KMS-11 (cell line): ENCODE data around the gene FOXJ3.

Source experiments
- H2AFZ ChIP-seq: fragments of 200-600 bp; sonication (generic); 2 replicates; pipeline ENCODE4 v1.6.1; 2016; ENCODE audit warnings: antibody characterized with exemption, mixed run types, low read depth
- H3K27ac ChIP-seq: fragments of 200-600 bp; sonication (generic); 2 replicates; pipeline ENCODE4 v1.6.1; 2016; ENCODE audit warnings: mild to moderate bottlenecking, mixed run types
- H3K27me3 ChIP-seq: fragments of 200-600 bp; sonication (generic); 2 replicates; pipeline ENCODE4 v1.6.1; 2017; ENCODE audit warnings: mild to moderate bottlenecking, low read depth, mixed run types, moderate library complexity; ENCODE audit not compliant: insufficient read depth
- H3K36me3 ChIP-seq: fragments of 200-600 bp; sonication (generic); 2 replicates; pipeline ENCODE4 v1.6.1; 2017; ENCODE audit warnings: mild to moderate bottlenecking, mixed run types; ENCODE audit not compliant: insufficient read depth
- H3K4me1 ChIP-seq: fragments of 200-600 bp; sonication (generic); 2 replicates; pipeline ENCODE4 v1.6.1; 2016; ENCODE audit warnings: mild to moderate bottlenecking, low read depth, mixed run types; ENCODE audit not compliant: poor library complexity, severe bottlenecking
- H3K4me2 ChIP-seq: fragments of 200-600 bp; sonication (generic); 2 replicates; pipeline ENCODE4 v1.7.0; 2016; ENCODE audit warnings: mild to moderate bottlenecking, mixed run types
- H3K4me3 ChIP-seq: fragments of 200-600 bp; sonication (generic); IDR thresholded peaks from 2 replicates; pipeline ENCODE4 v1.6.1; 2017; ENCODE audit warnings: low read depth, low read length, mixed read lengths; ENCODE audit not compliant: insufficient read depth
- H3K79me2 ChIP-seq: fragments of 200-600 bp; sonication (generic); 2 replicates; pipeline ENCODE4 v1.6.1; 2016; ENCODE audit warnings: low read depth, mixed run types; ENCODE audit not compliant: insufficient read depth
- H3K9ac ChIP-seq: fragments of 200-600 bp; sonication (generic); 2 replicates; pipeline ENCODE4 v1.6.1; 2016; ENCODE audit warnings: mild to moderate bottlenecking, mixed run types
- H4K20me1 ChIP-seq: fragments of 200-600 bp; sonication (generic); 2 replicates; pipeline ENCODE4 v1.6.1; 2016; ENCODE audit warnings: mild to moderate bottlenecking, mixed run types; ENCODE audit not compliant: insufficient read depth
- CTCF ChIP-seq: fragments of 200-600 bp; sonication (generic); conservative IDR thresholded peaks from 2 replicates; pipeline ENCODE4 v1.6.1; 2017; ENCODE audit warnings: low read depth, mild to moderate bottlenecking, antibody characterized with exemption, low read length, moderate library complexity, mixed read lengths

FOXJ3 gene

DNA sequence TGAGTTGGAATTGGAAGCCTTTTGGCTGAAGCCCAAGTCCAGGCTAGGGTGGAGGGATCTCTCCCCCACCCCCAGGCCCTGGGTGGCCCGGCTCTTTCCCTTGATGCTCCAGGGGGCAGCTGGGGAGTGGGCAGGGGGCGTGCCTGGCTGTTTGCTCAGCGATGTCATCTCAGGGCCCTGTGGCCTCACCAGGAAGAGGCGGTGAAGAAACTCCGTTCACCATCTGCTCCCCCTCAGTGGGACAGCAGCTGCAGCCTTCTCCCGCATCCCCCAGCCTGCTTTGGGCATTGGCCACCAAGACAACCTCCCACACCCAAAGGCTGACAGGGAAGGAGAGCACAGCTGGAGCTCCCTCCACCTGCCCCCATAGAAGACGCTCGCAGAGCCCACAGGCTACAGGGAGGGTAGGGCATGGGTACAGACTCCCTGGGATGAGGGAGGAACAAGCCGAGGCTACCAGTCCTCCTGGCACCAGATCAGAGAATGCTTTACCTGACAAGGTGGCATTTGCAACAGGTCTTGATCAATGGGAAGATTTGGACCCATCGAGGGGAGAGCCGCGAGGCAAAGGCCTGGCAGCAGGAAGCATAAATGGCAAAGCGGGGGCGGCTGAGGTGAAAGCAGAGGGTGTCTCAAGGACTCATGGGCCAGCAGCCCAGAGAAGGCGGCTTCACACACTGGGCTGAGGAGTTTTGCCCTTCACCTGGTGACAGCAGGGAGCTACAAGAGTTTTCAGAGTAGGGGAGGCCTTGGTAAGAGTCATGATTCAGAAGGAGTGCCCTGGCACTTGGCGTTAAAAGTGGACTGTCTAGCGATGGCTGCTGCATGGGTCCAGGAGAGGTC lies 164.0 kb downstream of the FOXJ3 start:
- no peak overlapping the region for H3K4me2 ChIP-seq

GRCh38 chr1:42168763-42169162 lies 166.3 kb downstream of the FOXJ3 start:
- H3K9ac ChIP-seq = no peak overlapping the region
- no peak for TF ChIP-seq CTCF

More for the DNA sequence above, 164.0 kb downstream of the FOXJ3 start:
- Histone ChIP-seq H2AFZ (no peak overlapping the region), H4K20me1 (no peaks in the 10 kb centered on the region), H3K27ac (no peak overlapping the region), H3K27me3 (no peaks in the 10 kb centered on the region), H3K4me1 (no peaks in the 10 kb centered on the region), H3K36me3 (no peaks in the 10 kb centered on the region), H3K9ac (no peak overlapping the region), H3K79me2 (no peaks in the 10 kb centered on the region), H3K4me3 (no peak overlapping the region)
- TF ChIP-seq CTCF = no peak

DNA sequence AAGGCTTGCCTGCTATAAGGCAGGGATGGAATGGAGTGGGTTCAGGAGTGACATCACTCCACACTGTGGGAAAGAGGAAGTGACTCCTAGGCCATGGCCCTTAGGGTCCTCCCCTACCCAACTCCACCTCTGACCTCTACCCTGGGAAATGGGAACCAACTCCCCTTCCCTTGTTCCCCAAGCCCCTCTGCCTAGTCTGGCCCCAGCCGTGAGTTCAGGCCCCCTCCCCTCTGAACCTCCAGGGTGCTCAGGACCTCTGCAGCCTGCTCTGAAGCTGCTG lies 166.7 kb downstream of the FOXJ3 start:
- Histone ChIP-seq H3K27me3 (no peaks in the 10 kb centered on the region), H3K36me3 (no peaks in the 10 kb centered on the region), H3K4me2 (no peak overlapping the region), H3K9ac (no peak overlapping the region), H2AFZ (no peak overlapping the region), H4K20me1 (no peaks in the 10 kb centered on the region), H3K79me2 (no peaks in the 10 kb centered on the region), H3K4me3 (no peak overlapping the region), H3K4me1 (no peaks in the 10 kb centered on the region), H3K27ac (no peak overlapping the region)
- no peak for TF ChIP-seq CTCF

More at GRCh38 chr1:42168763-42169162, 166.3 kb downstream of the FOXJ3 start:
- Histone ChIP-seq H3K79me2 (no peaks in the 10 kb centered on the region), H3K27me3 (no peaks in the 10 kb centered on the region), H4K20me1 (no peaks in the 10 kb centered on the region), H3K27ac (no peak overlapping the region), H3K4me1 (no peaks in the 10 kb centered on the region), H3K36me3 (no peaks in the 10 kb centered on the region), H3K4me3 (no peak overlapping the region), H2AFZ (no peak overlapping the region), H3K4me2 (no peak overlapping the region)

GRCh38 chr1:42167611-42168390 lies 167.2 kb downstream of the FOXJ3 start:
- TF ChIP-seq CTCF = no peak
- H3K4me1 ChIP-seq = no peaks in the 10 kb centered on the region
- no peak overlapping the region for H3K9ac ChIP-seq
- H3K27me3 ChIP-seq = no peaks in the 10 kb centered on the region
- H3K4me3 ChIP-seq = no peak overlapping the region
- no peaks in the 10 kb centered on the region for H3K79me2 ChIP-seq
- no peak overlapping the region for H3K27ac ChIP-seq
- H4K20me1 ChIP-seq = no peaks in the 10 kb centered on the region
- no peak overlapping the region for H3K4me2 ChIP-seq
- H2AFZ ChIP-seq = no peak overlapping the region
- no peaks in the 10 kb centered on the region for H3K36me3 ChIP-seq
